NCI-H2107 (cell line): Measurements from ENCODE around the gene RFX8.
A peak's percentile ranks its signal among the peaks of the same experiment; 100 is the strongest.

Experiments used
- DNase-seq: peaks from one replicate; lab custom pipeline; 2025; lab: John Stamatoyannopoulos, UW

The RFX8 gene

GRCh38 chr2:101410114-101410513 lies 64.8 kb downstream of the RFX8 start:
- DNase-seq: no peak

GRCh38 chr2:101409699-101410098 lies 65.2 kb downstream of the RFX8 start:
- DNase-seq: no peak

- no peak for DNase-seq
These were observed 66.0 kb downstream of the RFX8 start for GRCh38 chr2:101408925-101409324.

GRCh38 chr2:101405351-101405899 lies 69.5 kb downstream of the RFX8 start:
- DNase-seq: no peak

GRCh38 chr2:101403745-101404144 lies 71.2 kb downstream of the RFX8 start:
- no peak for DNase-seq

GRCh38 chr2:101402630-101403029 lies 72.3 kb downstream of the RFX8 start:
- no peak for DNase-seq

- no peak for DNase-seq
These were observed 73.0 kb downstream of the RFX8 start for GRCh38 chr2:101401906-101402305.

GRCh38 chr2:101401326-101401665 lies 73.6 kb downstream of the RFX8 start:
- no peak for DNase-seq

GRCh38 chr2:101400506-101401325 lies 74.2 kb downstream of the RFX8 start:
- no peak for DNase-seq

- DNase-seq: no peak
These were observed 74.9 kb downstream of the RFX8 start for GRCh38 chr2:101400048-101400447.

GRCh38 chr2:101399021-101399799 lies 75.7 kb downstream of the RFX8 start:
- no peak for DNase-seq

GRCh38 chr2:101398116-101398821 lies 76.6 kb downstream of the RFX8 start:
- DNase-seq: no peak

GRCh38 chr2:101396316-101396717 lies 78.6 kb downstream of the RFX8 start:
- DNase-seq: no peak

GRCh38 chr2:101395545-101396315 lies 79.2 kb downstream of the RFX8 start:
- no peak for DNase-seq

GRCh38 chr2:101388232-101388631 lies 86.7 kb downstream of the RFX8 start:
- no peak for DNase-seq

GRCh38 chr2:101387151-101387834 lies 87.6 kb downstream of the RFX8 start, which contains the start of gene CREG2:
Gene CREG2 (minus strand): TSS chr2:101387503. CDS start chr2:101387457, 46 bp downstream.
- DNase-seq: peak; percentile 10

- no peak for DNase-seq
These were observed 88.2 kb downstream of the RFX8 start for GRCh38 chr2:101386599-101387150.

GRCh38 chr2:101383016-101383541 lies 91.8 kb downstream of the RFX8 start:
- DNase-seq: no peak

GRCh38 chr2:101382442-101382841 lies 92.5 kb downstream of the RFX8 start:
- no peak for DNase-seq

- DNase-seq: no peak
These were observed 94.5 kb downstream of the RFX8 start for GRCh38 chr2:101380376-101380775.
